GM21786 (cell line): ENCODE measurements around the gene GSTT4.
"Not testable (repeated sequence)": the region's sequence is repeated elsewhere in the genome, so short reads cannot be mapped to it uniquely, and the experiment has no call there.

Experiments
- ATAC-seq: cut with Tn5 transposase; IDR thresholded peaks from one replicate; pipeline ENCODE4 v1.9.1; 2021; ENCODE audit not compliant: unreplicated experiment

The GSTT4 gene

DNA sequence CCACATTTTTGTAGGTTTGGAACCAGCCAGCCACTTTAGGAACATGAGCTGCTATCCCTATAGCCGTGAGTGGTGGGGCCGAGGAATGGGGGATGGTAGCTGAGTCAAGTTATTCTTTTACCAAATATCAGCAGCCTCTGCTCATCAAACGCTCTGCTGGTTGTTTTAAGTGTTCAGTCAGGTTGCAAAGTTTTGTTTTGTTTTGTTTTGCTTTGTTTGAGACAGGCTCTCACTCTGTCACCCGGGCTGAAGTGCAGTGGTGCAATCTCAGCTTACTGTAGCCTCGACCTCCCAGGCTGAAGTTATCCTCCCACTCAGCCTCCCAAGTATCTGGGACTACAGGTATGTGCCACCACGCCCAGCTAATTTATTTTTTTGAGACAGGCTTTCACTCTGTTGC is 20.2 kb upstream of the GSTT4 start:
- no peak for ATAC-seq

DNA sequence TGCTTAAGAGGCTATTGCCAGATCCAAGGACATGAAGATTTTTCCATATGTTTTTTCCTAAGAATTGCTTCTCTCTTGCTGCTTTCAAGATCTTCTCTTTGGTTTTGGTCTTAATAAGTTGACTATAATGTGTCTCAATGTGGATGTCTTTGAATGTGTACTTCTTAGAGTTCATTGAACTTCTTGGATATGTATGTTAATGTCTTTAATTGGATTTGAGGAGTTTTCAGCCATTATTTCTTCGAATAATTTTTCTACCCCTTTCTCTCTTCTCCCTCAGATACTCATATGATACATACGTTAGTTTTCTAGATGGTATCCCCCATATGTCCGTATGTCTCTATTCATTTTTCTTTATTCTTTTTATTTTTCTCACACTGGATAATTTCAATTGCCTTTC is 19.1 kb upstream of the GSTT4 start:
- no peak for ATAC-seq

GRCh38 chr22:24023204-24023789 is 18.0 kb upstream of the GSTT4 start:
- no peak for ATAC-seq

DNA sequence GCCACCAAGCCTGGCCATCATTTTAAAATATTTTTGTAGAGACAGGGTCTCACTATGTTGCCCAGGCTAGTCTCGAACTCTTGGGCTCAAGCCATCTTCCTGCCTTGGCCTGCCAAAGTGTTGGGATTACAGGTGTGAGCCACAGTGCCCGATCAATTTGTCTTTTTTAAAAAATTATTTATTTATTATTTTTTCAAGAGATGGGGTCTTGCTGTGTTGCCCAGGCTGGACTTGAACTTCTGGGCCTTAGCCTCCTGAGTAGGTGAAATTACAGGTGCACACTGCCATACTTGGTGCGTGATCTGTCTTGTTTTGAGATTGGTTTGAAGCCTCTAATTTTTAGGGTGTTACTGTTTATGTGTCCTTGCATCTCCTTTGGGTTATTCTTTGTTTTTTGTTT is 16.1 kb upstream of the GSTT4 start:
- ATAC-seq, result no peak

- no peak for ATAC-seq
These were observed 10.9 kb upstream of the GSTT4 start for GRCh38 chr22:24016156-24016555.

- ATAC-seq, result no peak
These were observed 6.4 kb upstream of the GSTT4 start for GRCh38 chr22:24011735-24012068.

DNA sequence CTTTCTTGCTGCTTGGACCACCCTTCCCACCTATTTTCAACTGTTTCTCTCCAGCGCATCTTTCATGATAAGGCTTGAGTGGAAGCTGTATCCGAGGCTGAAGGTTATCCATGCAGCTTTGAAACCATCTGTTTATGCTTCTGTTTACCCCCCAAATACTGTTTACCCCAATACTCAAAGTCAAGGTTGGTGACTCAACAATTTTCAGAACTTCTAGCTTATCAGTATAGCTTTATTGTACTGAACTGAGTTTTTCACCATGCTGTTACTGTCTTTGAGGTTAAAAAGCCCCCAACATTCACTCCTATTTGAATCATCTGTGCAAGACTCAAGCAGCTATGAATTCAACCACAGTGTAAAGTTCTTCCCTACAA is 4.8 kb upstream of the GSTT4 start:
- no peak for ATAC-seq

GRCh38 chr22:24009227-24010017 is 4.2 kb upstream of the GSTT4 start:
- no peak for ATAC-seq

DNA sequence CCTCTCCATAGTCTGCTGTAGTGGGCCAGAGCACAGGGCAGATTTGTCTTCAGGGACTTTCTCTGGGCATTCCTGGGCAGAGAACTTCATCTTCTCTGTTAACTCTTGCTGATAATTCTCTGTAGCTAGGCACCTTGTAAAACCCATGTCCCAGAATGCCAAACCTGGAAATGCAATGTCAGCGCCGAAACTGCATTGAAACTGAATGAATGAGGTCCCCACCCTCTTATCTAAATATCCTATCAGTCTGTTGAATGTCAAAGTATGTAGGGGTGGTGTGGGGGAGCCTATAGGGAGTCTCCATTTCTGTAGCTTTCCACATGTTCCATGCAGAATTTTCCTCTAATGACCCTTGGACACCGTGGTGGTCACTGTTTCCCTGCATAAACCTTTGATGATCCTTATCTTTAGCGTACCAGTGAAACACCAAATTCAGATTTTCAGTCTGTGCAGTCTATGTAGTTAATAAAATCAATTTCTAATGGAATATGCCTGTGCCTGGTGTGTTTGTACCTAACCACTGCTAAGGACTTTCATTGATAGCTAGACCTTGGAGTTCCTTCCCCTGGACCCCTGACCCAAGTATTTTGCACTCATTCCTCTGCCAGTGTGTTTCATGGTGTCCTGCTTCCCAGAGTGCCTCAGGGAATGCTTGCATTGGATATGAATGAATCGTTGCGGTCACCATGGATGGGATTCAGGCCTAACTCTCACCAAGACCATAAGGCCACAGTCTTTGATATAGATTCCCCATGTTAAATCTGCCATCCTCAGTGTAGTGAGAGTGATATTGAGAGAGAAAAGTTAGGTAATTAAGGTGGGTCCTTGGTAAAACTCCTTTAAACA is 3.4 kb upstream of the GSTT4 start:
- ATAC-seq, result no peak

- ATAC-seq, result no peak
These were observed 2.7 kb upstream of the GSTT4 start for GRCh38 chr22:24008022-24008283.

GRCh38 chr22:24007253-24008021 is 2.2 kb upstream of the GSTT4 start:
- no peak for ATAC-seq

DNA sequence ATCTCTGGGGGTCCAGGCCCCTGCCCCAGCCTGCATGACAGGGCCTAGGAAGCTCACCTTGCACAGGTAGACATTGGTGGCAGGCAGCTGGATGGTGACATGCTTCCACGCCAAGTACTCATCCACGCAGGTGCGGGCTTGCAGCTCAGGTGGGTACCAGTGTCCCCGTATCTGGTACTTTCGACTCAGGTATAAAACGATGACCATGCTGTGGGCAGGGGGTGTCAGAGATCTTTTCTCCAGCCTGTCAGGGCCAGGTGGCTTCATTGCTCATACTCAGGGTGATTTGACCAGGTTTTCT is 1.6 kb upstream of the GSTT4 start:
- ATAC-seq, result no peak

GRCh38 chr22:24006207-24006913 is 1.1 kb upstream of the GSTT4 start:
- ATAC-seq, result no peak

- no peak for ATAC-seq
These were observed 1.4 kb downstream of the GSTT4 start for GRCh38 chr22:24003887-24004286.

- no peak for ATAC-seq
These were observed 2.4 kb downstream of the GSTT4 start for GRCh38 chr22:24002851-24003250.

GRCh38 chr22:24002272-24002671 is 3.0 kb downstream of the GSTT4 start:
- ATAC-seq, result no peak

DNA sequence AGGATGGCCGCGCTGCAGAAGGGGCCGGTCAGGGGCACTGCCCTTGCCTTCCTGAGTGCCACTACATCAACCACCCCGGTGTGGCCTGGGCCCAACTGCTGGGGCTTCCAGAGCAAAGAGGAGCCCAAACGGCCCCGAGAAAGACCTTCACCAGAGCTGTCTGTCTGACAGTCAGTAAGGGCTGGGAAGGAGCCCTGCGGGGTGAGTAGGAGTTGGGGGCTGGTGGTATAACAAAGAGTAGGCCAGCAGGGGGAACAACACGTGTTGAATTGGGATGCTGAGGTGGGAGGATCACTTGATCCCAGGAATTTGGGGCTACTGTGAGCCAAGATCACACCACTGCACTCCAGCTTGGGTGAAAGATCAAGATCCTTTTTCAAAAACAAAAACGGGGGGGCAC is 3.9 kb downstream of the GSTT4 start:
- ATAC-seq, result no peak

GRCh38 chr22:23999779-24000178 is 5.5 kb downstream of the GSTT4 start:
- ATAC-seq, result not testable (repeated sequence)

GRCh38 chr22:23997092-23997491 is 8.2 kb downstream of the GSTT4 start:
- no peak for ATAC-seq

GRCh38 chr22:23993581-23994177 is 11.6 kb downstream of the GSTT4 start:
- not testable (repeated sequence) for ATAC-seq

DNA sequence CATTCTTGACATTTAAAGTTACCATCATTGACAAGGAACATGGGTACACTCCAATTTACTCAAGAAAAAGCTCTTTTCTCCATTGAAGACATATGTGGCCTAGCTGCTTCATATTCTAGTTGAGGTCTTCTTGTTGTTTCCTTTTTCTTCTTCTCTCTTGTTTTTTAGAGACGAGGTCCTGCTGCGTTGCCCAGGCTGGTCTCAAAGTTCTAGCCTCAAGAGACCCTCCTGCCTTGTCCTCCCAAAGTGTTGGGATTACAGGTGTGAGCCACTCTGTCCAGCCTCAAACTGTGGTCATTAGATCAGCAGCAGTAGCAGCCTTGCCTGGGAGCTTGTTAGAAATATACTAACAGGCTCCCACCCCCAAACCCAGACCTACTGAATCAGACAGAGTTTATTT is 12.2 kb downstream of the GSTT4 start:
- ATAC-seq, result not testable (repeated sequence)
